ENCODE data around the gene RPS19BP1. TPM values are rescaled to one million over a fixed set of nuclear protein-coding genes. Genes with fewer than 3 reads are reported as not detected.

Gene RPS19BP1
- polyA plus RNA-seq, 1 of the 3 experiments (the other 2 are of a cell fraction), result 97.2 TPM

GRCh38 chr22:39580795-39581194 is 48.2 kb upstream of the RPS19BP1 start:
- 100% methylated on average over 1 of the region's 6 CpGs for WGBS (ENCODE audit: low lambda C conversion rate)
- Histone ChIP-seq H3K4me1 (ENCODE audit: control insufficient read depth in 1 of 2, insufficient read depth in 2 of 2, low read depth in 1 of 2, low read length in 1 of 2) (no peaks in the 10 kb centered on the region; a peak in 1 of 4 replicates), H3K4me2 (no peak overlapping the region), H3K4me3 (ENCODE audit: low read depth in 2 of 2, low read length in 1 of 2) (no peak overlapping the region), H3K27ac (ENCODE audit: low read depth in 2 of 2, low read length in 1 of 2) (no peak overlapping the region), H3K9ac (no peak overlapping the region), H2AFZ (ENCODE audit: low read depth) (no peak overlapping the region), H3K36me3 (replicated peaks in 1 of 2; ENCODE audit: control insufficient read depth in 1 of 2, insufficient read depth in 2 of 2, low read length in 1 of 2) (no peaks in the 10 kb centered on the region), H3K79me2 (ENCODE audit: insufficient read depth) (no peaks in the 10 kb centered on the region), H3K27me3 (ENCODE audit: insufficient read depth) (no peaks in the 10 kb centered on the region), H3K9me2 (no peaks in the 10 kb centered on the region), H3K9me3 (no peaks in the 10 kb centered on the region), H3F3A (replicated peaks; ENCODE audit: insufficient read depth) (no peaks in the 10 kb centered on the region), H4K20me1 (ENCODE audit: insufficient read depth) (no peaks in the 10 kb centered on the region)
- ChIA-PET CTCF (no interaction called here), POLR2A (no interaction called here)
- TF ChIP-seq, protein P1, sequence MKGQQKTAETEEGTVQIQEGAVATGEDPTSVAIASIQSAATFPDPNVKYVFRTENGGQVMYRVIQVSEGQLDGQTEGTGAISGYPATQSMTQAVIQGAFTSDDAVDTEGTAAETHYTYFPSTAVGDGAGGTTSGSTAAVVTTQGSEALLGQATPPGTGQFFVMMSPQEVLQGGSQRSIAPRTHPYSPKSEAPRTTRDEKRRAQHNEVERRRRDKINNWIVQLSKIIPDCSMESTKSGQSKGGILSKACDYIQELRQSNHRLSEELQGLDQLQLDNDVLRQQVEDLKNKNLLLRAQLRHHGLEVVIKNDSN (IDR thresholded peaks at IDR 0.05; ENCODE audit: borderline replicate concordance, low read depth), result no peak
- TF ChIP-seq FOXM1 (IDR thresholded peaks at IDR 0.05; ENCODE audit: low read depth) (no peak), RCOR1 (IDR thresholded peaks at IDR 0.05; ENCODE audit: low read length) (no peak), RFX5 (IDR thresholded peaks at IDR 0.05; ENCODE audit: low read length) (no peak), RAD21 (IDR thresholded peaks at IDR 0.05; ENCODE audit: low read length) (no peak), IRF3 (IDR thresholded peaks at IDR 0.05; ENCODE audit: low read depth, low read length) (no peak), EZH2phosphoT487 (IDR thresholded peaks at IDR 0.05; ENCODE audit: borderline replicate concordance, low read depth) (no peak), MAX (IDR thresholded peaks at IDR 0.05; ENCODE audit: low read depth) (no peak), TAF1 (IDR thresholded peaks at IDR 0.05; ENCODE audit: borderline replicate concordance, low read depth, low read length) (no peak), USF2 (IDR thresholded peaks at IDR 0.05; ENCODE audit: borderline replicate concordance, low read depth, low read length) (no peak), YY1 (IDR thresholded peaks at IDR 0.05; ENCODE audit: low read depth) (no peak), JUND (IDR thresholded peaks at IDR 0.05) (no peak), FOXJ3 (CRISPR knock-in tag; IDR thresholded peaks at IDR 0.05) (no peak), NRF1 (IDR thresholded peaks at IDR 0.05; ENCODE audit: low read depth, low read length) (no peak), MEF2A (IDR thresholded peaks at IDR 0.05; ENCODE audit: borderline replicate concordance, low read depth) (no peak), TEAD4 (IDR thresholded peaks at IDR 0.05; ENCODE audit: borderline replicate concordance, insufficient read depth) (no peak), CTCF (IDR thresholded peaks at IDR 0.05) (no peak), RXRA (IDR thresholded peaks at IDR 0.05; ENCODE audit: borderline replicate concordance, low read depth) (no peak)
- no peak for DNase-seq

Measured in SK-N-SH (cell line).